ENCODE results near the gene TENM4. TPM values are rescaled to one million over a fixed set of nuclear protein-coding genes. Genes with fewer than 3 reads are reported as not detected.

The TENM4 gene
- total and polyA plus RNA-seq, 2 of the 8 experiments (the other 6 are each of a cell fraction or from before 2014, with no cell fraction given) = 3.5 to 7.2 TPM

DNA sequence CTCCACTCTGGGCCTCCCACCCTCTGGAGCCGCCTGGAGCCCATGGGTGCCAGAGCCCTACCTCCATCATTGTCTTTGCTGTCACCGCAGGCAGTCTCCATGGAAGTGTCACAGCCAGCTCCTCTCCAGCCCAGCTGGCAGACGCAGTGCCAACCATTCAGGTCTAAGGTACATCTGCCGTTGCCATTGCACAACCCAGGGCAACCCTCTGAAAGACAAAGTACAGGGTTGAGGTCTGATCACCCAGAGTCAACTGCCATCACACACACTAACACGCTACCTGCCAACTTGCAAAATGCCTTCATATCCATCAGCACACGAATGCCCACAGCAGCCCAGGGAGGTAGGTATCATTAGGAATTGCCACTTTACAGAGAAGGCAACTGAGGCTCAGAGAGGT, 669.9 kb downstream of the TENM4 start:
- no peak overlapping the region for H2BK12ac ChIP-seq (ENCODE audit: low read depth, low read length)
- ChIA-PET CTCF (ENCODE audit: partially characterized antibody) (interaction anchor here (1.2 kb wide), 1 partner anchor 27 kb away, joined by 5 read pairs; no protein-coding TSS in a partner anchor), POLR2A (ENCODE audit: partially characterized antibody) (no interaction called here)
- WGBS, 2 experiments (ENCODE audit: extremely low coverage in 1 of 2, insufficient coverage in 1 of 2, insufficient read length in 1 of 2, insufficient replicate concordance in 2 of 2, low coverage in 1 of 2, low lambda C conversion rate in 2 of 2, missing lambda C conversion rate in 1 of 2) = 90% methylated on average over 6 of the region's 6 CpGs; no CpG with 5 or more reads in 1 of the 2 experiments
- no peak overlapping the region for H2BK15ac ChIP-seq (ENCODE audit: low read length)
- no peak overlapping the region for H2BK20ac ChIP-seq (ENCODE audit: low read length)
- H3K79me2 ChIP-seq (ENCODE audit: control insufficient read depth in 1 of 2, insufficient read depth in 2 of 2, low read length in 2 of 2) = no peaks in the 10 kb centered on the region
- H2BK5ac ChIP-seq (ENCODE audit: low read depth, low read length) = no peak overlapping the region
- no peak overlapping the region for H3K23ac ChIP-seq (ENCODE audit: insufficient read length)
- H4K20me1 ChIP-seq (replicated peaks in 1 of 2; ENCODE audit: control insufficient read depth in 1 of 2, insufficient read depth in 2 of 2, low read length in 2 of 2) = no peaks in the 10 kb centered on the region
- H4K8ac ChIP-seq (ENCODE audit: extremely low read depth, insufficient read depth, low read length) = no peak overlapping the region
- no peaks in the 10 kb centered on the region for H3K79me1 ChIP-seq (ENCODE audit: low read depth, low read length)
- H4K5ac ChIP-seq (ENCODE audit: insufficient read length, low read depth, low read length) = no peak overlapping the region
- TF ChIP-seq CBX8 (IDR thresholded peaks at IDR 0.05; ENCODE audit: borderline replicate concordance, low read depth, low read length) (no peak), CHD1 (IDR thresholded peaks at IDR 0.05; ENCODE audit: low read depth, low read length) (no peak), HDAC6 (IDR thresholded peaks at IDR 0.05; ENCODE audit: low read depth, low read length) (no peak), RFX5 (IDR thresholded peaks at IDR 0.05; ENCODE audit: borderline replicate concordance, low read depth, low read length) (no peak), NRF1 (IDR thresholded peaks at IDR 0.05; ENCODE audit: low read depth, low read length) (no peak), GTF2F1 (IDR thresholded peaks at IDR 0.05; ENCODE audit: borderline replicate concordance, low read depth, low read length) (no peak), KDM5A (IDR thresholded peaks at IDR 0.05; ENCODE audit: low read length) (no peak), MAFK (IDR thresholded peaks at IDR 0.05; ENCODE audit: low read depth, low read length) (no peak), ZNF274 (IDR thresholded peaks at IDR 0.05; ENCODE audit: borderline replicate concordance, extremely low read depth, low read length) (no peak)
- DNase-seq (ENCODE audit: low read depth in 1 of 2, low spot score in 2 of 2) = no peak
- no peak overlapping the region for H3K27ac ChIP-seq (ENCODE audit: low read depth, low read length)
- no peaks in the 10 kb centered on the region for H3K27me3 ChIP-seq (replicated peaks in 1 of 4; ENCODE audit: control insufficient read depth in 3 of 4, extremely low read depth in 1 of 4, insufficient read depth in 3 of 4, low read length in 3 of 4)
- no peaks in the 10 kb centered on the region for H3K4me1 ChIP-seq (replicated peaks in 1 of 4; ENCODE audit: control insufficient read depth in 3 of 4, insufficient read depth in 4 of 4, low read length in 3 of 4)
- H2AK5ac ChIP-seq (ENCODE audit: low read depth, low read length) = no peak overlapping the region
- H4K91ac ChIP-seq (replicated peaks; ENCODE audit: insufficient read length, low read length) = no peak overlapping the region
- H2BK120ac ChIP-seq (replicated peaks; ENCODE audit: low read depth, low read length) = no peak overlapping the region
- no peak overlapping the region for H3K9ac ChIP-seq (replicated peaks in 1 of 4; ENCODE audit: extremely low read depth in 1 of 4, low read depth in 3 of 4, low read length in 3 of 4)
- no peak overlapping the region for H3K4me3 ChIP-seq (ENCODE audit: extremely low read depth in 1 of 4, insufficient read depth in 2 of 4, low read depth in 3 of 4, low read length in 4 of 4)
- H3K4ac ChIP-seq (replicated peaks; ENCODE audit: insufficient read length, low read depth, low read length) = no peak overlapping the region
- no peak overlapping the region for H3K56ac ChIP-seq (replicated peaks; ENCODE audit: insufficient read length, low read depth, low read length)
- FAIRE-seq = no peak
- H3K23me2 ChIP-seq (ENCODE audit: low read depth, low read length) = no peaks in the 10 kb centered on the region; the same call in 1 of the 2 replicates
- no peak overlapping the region for H3K14ac ChIP-seq (ENCODE audit: insufficient read length)
- H3K36me3 ChIP-seq (ENCODE audit: control insufficient read depth in 2 of 4, insufficient read depth in 4 of 4, low read length in 3 of 4) = no peaks in the 10 kb centered on the region
- no peak overlapping the region for H3K18ac ChIP-seq (ENCODE audit: extremely low read depth, low read length)
- no peaks in the 10 kb centered on the region for H3K9me3 ChIP-seq (ENCODE audit: insufficient read depth in 2 of 2, low read depth in 1 of 2, low read length in 1 of 2)
- H2AFZ ChIP-seq (ENCODE audit: low read length) = no peak overlapping the region
- no peak overlapping the region for H3K4me2 ChIP-seq (ENCODE audit: insufficient read depth in 1 of 2, low read depth in 2 of 2, low read length in 2 of 2)
